HepG2 (cell line): ENCODE results near the gene CTCF.

Source experiments
- HNRNPH1 ChIP-seq: fragments of 200-400 bp; formaldehyde crosslinking; optimal IDR thresholded peaks from 2 replicates; pipeline ENCODE3; 2017; ENCODE audit warnings: mild to moderate bottlenecking, low read depth, low read length
- JUN ChIP-seq: sonication (generic); formaldehyde crosslinking; IDR thresholded peaks from 2 replicates; pipeline ENCODE4 v1.4.0; 2020; ENCODE audit warnings: mild to moderate bottlenecking, missing genetic modification reagents
- MED8 ChIP-seq: sonication (generic); formaldehyde crosslinking; IDR thresholded peaks from 2 replicates; pipeline ENCODE4 v1.8.1; 2023; ENCODE audit warnings: mild to moderate bottlenecking, missing genetic modification reagents; ENCODE audit not compliant: insufficient replicate concordance
- TAF1 ChIP-seq: sonication (generic); formaldehyde crosslinking; IDR thresholded peaks from 2 replicates; pipeline ENCODE4 v1.4.0; 2020; ENCODE audit warnings: missing genetic modification reagents
- ZNF121 ChIP-seq: sonication (generic); formaldehyde crosslinking; IDR thresholded peaks from 2 replicates; pipeline ENCODE4 v1.5.0; 2020; ENCODE audit warnings: mild to moderate bottlenecking, missing genetic modification reagents
- TF ChIP-seq, protein P1 (sequence below): sonication (generic); formaldehyde crosslinking; conservative IDR thresholded peaks from 2 replicates; pipeline ENCODE4 v1.8.0; 2022; ENCODE audit warnings: low read depth, missing genetic modification reagents
- TF ChIP-seq, protein P2 (sequence below): sonication (generic); formaldehyde crosslinking; IDR thresholded peaks from 2 replicates; pipeline ENCODE4 v1.5.0; 2020; ENCODE audit warnings: mild to moderate bottlenecking, missing genetic modification reagents, moderate library complexity

DNA sequence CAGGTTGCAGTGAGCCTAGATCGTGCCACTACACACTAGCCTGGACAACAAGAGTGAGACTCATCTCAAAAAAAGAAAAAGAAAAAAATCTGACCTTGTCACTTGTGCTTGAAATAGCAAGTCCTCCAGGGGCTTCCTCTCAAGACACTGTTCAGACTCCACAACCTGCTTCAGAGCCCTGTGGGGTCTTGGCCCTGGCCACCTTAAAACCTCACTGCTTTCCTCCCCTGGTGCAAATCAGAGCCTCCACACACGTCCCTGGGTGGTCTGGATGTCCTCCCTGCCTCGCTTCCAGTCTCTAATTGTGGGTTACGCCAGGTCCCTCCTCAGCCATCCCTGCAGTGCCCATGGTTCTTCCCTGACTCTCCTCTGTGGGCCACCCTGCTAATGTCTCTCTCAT, 93.0 kb downstream of the CTCF start:
- TF ChIP-seq JUN, result no peak
- TF ChIP-seq MED8 (CRISPR knock-in tag), result no peak
- TF ChIP-seq, protein P1, sequence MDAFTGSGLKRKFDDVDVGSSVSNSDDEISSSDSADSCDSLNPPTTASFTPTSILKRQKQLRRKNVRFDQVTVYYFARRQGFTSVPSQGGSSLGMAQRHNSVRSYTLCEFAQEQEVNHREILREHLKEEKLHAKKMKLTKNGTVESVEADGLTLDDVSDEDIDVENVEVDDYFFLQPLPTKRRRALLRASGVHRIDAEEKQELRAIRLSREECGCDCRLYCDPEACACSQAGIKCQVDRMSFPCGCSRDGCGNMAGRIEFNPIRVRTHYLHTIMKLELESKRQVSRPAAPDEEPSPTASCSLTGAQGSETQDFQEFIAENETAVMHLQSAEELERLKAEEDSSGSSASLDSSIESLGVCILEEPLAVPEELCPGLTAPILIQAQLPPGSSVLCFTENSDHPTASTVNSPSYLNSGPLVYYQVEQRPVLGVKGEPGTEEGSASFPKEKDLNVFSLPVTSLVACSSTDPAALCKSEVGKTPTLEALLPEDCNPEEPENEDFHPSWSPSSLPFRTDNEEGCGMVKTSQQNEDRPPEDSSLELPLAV (CRISPR knock-in tag), result no peak
- TF ChIP-seq, protein P2, sequence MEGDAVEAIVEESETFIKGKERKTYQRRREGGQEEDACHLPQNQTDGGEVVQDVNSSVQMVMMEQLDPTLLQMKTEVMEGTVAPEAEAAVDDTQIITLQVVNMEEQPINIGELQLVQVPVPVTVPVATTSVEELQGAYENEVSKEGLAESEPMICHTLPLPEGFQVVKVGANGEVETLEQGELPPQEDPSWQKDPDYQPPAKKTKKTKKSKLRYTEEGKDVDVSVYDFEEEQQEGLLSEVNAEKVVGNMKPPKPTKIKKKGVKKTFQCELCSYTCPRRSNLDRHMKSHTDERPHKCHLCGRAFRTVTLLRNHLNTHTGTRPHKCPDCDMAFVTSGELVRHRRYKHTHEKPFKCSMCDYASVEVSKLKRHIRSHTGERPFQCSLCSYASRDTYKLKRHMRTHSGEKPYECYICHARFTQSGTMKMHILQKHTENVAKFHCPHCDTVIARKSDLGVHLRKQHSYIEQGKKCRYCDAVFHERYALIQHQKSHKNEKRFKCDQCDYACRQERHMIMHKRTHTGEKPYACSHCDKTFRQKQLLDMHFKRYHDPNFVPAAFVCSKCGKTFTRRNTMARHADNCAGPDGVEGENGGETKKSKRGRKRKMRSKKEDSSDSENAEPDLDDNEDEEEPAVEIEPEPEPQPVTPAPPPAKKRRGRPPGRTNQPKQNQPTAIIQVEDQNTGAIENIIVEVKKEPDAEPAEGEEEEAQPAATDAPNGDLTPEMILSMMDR (CRISPR knock-in tag), result no peak
- TF ChIP-seq HNRNPH1, result no peak
- no peak for TF ChIP-seq TAF1 (CRISPR knock-in tag)
- no peak for TF ChIP-seq ZNF121 (CRISPR knock-in tag)
